ENCODE results near the gene CHRM5.

CHRM5 gene, protein sequence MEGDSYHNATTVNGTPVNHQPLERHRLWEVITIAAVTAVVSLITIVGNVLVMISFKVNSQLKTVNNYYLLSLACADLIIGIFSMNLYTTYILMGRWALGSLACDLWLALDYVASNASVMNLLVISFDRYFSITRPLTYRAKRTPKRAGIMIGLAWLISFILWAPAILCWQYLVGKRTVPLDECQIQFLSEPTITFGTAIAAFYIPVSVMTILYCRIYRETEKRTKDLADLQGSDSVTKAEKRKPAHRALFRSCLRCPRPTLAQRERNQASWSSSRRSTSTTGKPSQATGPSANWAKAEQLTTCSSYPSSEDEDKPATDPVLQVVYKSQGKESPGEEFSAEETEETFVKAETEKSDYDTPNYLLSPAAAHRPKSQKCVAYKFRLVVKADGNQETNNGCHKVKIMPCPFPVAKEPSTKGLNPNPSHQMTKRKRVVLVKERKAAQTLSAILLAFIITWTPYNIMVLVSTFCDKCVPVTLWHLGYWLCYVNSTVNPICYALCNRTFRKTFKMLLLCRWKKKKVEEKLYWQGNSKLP

DNA sequence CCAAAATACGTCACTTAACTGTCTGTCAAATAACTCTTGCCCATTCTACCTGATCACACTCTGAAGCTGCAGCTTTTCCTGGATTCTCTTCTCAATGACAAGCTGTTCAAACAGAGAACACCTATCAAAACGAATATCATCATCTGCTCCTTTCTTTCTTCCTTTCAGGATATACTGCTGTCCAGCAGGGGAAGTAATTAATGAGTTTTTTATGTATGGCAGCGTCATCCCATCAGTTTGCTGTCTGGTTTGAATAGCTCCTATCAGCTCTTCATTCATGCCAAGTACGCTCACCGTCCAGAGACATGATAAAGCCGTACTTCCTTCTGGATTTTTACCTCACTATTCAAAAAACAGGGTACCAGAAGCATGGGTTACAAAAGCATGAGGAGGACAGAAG is at the start of gene CHRM5:
CHRM5 (plus strand) TSS at position 274 of the 400 bp plus-strand sequence. CDS start 94,221 bp downstream, outside the sequence.
- FAIRE-seq = no peak

DNA sequence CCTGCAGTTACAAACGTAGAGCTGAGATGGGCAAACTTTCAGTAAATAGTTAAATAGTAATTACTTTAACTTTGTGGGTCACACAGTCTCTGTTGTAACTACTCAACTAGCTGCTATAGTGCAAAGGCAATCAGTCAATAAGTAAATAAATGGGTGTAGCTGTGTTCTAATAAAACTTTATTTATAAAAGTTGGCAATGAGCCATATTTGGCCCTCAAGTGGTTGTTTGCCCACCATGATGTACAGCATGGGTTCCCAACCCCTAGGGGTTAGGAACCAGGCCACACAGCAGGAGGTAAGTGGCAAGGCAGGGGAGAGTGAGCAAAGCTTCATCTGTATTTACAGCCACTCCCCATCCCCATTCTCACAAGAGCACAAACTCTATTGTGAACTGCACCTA is 44.9 kb upstream of the CHRM5 start:
- FAIRE-seq = no peak

DNA sequence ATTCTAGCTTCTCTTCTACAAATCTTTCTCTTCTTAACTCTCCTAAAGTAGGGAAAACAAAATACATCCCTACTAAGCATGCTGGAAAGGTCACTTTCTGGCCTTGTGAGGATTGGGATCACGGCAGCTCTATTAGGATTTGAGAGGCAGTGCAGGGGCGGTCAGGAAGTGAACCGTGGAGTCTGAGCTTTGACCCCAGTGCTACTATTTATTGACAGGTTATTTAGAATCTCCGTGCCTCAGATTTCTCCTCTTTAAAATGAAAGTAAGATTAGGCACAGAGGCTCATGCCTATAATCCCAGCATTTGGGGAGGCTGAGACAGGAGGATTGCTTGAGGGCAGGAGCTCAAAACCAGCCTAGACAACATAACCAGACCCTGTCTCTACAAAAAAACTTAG is 42.0 kb upstream of the CHRM5 start:
- no peak for FAIRE-seq

DNA sequence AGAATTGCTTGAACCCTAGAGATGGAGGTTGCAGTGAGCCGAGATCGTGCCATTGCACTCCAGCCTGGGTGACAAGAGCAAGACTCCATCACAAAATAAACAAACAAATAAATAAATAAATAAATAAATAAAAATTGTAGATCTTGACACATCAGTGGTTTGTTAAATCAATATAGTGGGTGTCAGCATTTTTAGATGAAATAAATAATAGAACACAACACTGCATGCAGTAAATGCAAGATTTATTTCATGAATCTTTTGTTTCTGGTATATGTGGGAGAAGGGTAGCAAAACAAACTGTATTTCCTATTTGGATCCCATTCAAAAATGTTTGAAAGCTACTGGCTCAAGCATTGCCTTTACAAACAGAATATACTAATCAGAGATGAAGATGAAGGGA is 35.6 kb upstream of the CHRM5 start:
- no peak for FAIRE-seq

DNA sequence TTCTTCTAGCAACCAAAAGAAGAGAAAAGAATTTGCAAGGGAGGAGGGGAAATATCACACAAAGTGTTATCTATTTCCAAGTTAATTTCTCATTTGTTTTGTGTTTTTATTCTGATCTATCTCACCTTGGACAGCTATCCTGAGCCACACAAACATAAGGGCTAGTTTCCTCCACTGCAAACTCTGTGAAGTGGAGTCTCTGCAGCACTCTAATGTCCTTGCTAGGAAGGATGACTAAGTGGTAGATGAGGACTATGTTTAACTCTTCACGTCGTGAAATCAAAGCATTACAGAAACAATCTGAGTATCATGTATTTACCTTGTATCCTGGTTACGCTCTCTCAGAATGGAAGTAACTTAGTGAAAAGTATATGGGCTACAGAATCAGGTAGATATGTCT is 33.9 kb upstream of the CHRM5 start:
- FAIRE-seq = no peak

DNA sequence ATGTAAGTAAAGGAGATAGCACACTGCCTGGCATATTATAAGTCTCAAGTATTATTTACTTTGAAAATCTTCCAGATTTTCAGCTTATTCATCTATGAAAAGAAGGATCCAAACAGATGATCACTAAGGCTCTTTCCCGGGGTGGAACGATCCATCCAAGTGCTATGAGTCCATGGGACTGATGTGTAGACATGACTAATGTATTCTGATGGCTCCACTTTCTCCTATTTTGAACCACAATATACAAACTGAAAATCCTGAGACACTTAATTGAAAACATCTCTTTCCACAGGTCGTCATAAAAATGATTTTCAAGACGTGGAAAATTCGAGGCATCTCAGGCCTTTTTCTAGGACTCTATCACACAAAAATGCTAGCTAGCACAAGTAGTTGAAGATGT is 33.4 kb upstream of the CHRM5 start:
- no peak for FAIRE-seq

DNA sequence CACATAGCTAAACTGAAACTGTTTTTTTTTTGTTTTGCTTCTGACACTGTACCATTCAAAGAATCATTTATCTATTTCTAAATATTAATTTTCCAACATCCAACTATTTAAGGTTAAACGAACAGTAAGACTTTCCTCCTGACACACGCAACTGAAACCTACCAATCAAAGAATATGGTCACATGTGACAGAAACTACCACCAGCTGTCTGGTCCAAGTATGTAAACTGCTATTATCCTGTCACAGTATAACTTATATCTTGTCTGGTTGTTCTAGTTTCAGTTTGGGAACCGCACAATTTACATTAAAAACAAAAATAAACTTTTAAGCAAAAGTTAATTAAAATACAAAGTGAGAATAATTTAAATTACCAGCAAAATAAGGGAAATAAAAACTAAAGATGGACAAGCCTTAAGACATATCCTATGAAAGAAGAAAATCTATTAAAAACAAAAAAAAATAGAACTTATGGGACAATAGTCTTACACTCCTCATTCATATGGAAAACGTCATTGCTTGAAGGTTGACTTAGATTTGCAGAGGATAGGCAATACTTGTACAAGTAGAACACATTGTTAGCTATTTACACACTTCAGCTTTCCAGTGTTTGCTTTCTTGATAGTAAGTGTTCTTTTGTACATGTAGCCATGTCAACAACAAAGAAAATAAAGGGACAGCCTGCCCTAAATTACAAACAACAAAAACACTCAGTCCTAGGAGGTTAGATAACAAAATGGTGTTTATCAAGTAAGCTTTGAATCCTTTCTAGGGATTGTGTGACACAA is 26.8 kb upstream of the CHRM5 start:
- FAIRE-seq = no peak

DNA sequence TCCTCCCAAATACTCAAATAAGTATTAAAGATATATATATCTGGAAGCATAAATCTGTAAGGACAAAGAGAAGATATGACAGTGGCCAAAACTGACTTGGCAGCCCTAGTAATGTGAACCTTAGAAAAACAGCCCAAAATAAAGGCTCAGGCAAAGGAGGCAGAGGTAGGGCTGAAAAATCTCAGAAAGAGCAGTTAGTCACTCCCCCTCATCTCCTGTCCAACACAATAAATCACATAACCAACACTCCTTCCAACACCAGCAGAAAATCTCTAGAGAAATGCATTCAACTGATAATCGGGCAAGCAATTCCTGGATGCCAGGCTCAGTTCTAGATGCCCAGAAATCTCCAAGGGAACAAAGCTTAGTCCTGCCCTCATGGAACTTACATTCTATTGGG is 22.1 kb upstream of the CHRM5 start:
- no peak for FAIRE-seq

DNA sequence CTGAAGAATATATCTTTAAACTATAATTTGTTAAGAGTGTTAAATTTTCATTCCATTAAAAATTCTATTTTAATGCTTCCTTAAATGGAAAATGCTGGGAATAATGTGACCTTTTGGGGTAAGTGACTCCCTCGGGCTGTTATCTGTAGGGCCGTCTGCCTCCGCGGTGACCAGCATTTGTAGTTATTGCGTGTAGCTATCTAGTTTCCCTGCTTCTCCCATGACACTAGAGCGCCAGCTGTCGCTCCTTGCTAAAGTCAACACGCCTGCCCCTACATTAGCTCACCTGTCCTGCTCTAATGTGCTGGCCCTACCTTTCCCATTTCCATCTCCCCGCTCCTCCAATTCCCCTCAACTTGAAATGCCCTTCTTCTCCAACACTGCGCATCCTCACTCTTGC is 12.4 kb upstream of the CHRM5 start:
- FAIRE-seq = no peak

DNA sequence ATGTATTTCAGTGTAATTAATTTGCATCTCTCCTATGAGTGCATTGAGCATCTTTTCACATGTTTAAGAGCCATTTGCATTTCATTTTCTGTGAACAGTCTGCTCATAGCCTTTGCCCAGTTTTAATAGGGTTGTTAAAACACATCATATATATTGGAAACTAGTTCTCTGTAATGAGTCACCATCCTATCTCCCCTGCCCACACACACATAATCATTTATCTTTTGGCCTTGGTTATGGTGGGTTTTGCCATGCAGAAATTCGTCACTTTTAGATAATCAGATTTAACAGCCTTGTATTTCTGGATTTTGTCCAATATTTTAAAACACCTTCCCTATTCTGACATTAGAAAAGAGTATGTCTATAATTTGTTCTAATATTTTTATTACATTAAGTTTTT is 11.9 kb upstream of the CHRM5 start:
- no peak for FAIRE-seq

DNA sequence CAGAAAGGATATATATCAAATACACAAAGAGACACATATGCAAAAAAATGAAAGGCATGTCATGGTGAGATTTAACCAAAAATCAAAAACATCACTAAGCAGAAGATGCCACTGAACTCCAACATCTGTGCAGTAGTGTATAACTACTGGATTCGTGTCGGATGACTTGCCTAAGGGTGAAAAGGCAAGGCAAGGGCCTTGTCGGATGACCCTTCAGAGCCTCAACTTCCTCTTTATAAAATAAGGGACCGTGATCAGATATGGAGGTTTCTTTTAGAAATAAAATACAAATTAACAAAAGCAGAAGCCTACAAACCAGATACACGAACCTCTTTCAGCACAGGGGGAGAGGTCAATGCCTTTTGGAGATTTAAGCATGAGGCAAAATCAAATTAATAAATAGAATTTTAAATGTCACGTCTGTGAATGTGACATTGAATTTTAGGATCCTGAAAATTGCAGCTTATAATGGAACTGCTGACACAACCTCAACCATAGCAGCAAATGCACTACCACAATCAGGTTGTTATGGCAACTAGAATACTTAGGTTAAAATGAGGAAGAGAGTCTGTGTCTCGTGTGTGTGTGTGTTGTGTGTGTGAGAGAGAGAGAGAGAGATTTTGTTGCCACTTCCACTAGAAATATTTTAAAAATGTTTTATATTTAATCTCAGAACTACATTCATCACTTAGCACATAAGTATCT is 8.3 kb upstream of the CHRM5 start:
- FAIRE-seq = no peak

DNA sequence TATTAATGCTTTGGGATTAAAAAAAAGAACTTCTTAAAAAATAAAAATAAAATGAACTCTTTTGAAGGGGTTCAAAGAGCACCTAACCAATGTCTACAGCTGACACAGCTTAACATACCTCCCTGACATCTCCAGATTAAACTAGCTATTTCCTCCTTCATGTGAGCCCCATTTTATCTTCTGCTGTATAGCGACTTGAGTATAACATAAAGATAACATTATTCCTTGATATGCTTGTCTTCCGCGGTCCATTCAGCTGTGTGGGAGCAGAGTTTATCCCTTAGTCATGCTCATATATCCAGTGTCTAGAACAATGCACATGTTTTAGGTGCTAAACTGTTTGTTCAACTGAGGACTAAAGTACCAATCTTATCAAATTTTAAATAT is 7.8 kb upstream of the CHRM5 start:
- FAIRE-seq = no peak

DNA sequence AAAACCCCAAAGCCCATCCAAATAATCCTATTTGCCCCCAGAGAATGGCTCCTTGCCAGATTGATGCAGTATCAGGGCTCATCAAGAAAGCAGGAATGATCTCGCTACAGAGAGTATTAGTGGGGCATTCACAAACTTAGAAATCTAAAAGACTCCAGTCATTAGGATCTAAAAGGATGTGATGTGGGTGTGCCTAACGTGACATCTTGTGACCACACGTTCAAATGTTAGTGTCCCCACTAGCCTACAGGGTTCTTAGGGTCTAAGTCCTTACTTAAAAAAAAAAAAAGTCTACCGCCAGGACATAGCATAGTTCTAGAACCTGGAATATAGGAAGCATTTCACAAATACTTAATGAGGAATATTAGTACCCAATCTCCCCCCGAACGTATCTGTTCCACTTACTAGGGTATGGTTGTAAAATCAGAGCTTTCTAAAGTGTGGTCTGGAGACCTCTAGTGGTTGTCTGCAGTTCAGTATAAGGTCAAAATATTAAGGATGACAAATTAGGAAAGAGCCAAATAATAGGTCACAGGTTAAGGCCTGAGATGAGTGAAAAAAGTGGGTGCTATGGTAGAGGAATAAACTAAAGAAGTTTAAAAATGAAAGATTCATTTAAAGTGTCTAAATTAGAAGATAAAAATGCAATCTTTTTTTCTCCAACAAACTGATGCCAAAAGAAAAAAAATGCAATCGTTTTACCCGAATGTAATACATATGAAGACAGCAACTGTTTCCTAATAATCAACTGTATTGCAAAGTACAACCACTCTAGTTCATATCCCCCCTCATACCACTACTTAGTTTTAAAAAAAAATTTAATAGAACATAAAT is 4.2 kb upstream of the CHRM5 start:
- peak; percentile 91 for FAIRE-seq

DNA sequence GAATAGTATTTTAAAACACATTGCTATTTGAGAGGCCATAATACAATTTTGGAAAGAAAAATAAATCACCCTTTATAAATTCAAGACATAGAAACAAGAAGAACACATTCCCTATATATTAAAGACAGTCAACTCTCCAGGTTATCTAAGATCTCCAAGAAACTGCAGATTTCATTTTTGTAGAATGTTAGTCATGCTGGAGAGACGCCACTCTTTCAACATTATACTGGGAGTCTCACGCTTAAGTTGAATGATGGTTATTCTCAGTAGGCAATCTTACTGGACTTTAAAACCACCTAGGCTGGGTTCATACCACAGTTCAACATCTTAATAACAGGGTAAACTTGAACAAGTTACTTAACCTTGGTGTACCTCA is 3.6 kb upstream of the CHRM5 start:
- FAIRE-seq = no peak

DNA sequence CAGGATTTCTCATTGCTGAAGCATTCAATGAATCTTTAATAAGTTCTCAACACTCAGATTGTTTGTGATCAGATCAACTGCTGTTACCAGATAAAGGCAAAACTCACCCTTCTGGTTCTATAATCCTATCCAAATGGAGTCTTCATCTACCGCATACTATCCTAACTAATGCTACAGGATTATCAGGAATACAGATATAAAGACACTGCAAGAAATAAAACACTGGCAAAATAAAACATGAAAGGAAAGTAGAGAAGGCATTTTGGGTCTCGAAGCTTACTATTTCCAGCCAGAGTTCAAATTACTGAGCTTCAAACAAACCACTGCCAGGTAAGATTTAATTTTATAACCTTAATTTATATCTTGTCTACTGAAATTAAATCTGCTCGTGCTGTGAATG is 524 bp downstream of the CHRM5 start:
- no peak for FAIRE-seq

DNA sequence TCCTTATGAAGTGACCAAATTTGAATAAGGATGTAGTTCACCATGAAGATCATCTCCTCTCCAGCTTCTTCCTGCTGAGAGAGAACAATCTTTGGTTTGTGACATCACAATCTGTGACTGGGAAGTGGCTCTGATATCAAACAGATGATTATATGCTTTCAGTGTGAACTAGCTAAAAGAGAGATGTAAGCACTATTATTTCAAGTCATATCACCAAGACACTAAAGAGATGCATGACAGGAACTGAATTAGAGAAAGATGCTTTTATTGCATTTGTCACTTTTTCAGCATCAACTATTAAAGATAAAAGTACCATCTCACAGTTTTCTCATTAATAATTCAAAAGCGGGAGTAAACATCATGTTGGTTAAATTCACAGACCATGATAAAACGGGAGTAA is 3.5 kb downstream of the CHRM5 start:
- no peak for FAIRE-seq

DNA sequence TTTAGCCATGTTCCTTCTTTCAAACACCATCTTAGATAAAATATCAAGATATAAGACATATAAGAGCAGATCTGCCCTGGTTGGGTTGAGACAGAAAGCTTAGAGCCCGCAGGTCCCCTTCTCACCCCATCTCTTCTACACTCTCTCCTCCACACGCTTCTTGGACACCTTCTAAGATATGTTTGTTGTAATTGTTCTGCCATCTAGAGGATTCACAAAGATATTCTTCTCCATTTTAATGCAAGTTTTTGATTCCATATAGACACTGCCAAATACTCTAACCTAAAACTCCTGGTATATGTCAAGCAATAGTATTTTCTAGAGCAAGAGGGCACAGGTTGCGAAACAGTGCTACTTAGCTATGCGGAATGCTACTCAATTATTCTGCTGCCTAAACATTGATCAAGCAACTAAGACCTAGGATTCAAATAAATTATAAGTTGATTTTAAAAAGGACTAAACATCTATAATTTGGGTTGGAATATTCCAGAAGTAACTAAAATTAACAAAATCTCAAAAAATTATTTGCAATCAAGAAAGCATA is 6.8 kb downstream of the CHRM5 start:
- FAIRE-seq = no peak

DNA sequence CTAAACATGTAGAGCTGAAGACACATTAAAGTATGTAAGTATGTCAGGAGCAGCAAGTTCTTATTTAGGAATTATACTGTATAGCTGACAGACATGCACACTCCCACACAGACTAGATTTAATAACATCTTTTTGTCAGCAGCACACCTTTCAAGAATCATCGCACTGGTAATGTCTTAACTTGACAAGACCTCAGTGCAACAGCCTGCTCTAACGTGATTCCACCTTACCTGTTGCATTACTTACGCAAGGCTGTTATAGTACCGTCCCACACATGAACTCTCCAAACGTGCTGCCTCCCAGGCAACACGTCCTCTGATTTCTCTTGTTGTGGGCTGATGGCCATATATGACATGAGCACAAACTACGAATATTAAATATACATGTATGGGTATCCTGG is 11.9 kb downstream of the CHRM5 start:
- FAIRE-seq = no peak

DNA sequence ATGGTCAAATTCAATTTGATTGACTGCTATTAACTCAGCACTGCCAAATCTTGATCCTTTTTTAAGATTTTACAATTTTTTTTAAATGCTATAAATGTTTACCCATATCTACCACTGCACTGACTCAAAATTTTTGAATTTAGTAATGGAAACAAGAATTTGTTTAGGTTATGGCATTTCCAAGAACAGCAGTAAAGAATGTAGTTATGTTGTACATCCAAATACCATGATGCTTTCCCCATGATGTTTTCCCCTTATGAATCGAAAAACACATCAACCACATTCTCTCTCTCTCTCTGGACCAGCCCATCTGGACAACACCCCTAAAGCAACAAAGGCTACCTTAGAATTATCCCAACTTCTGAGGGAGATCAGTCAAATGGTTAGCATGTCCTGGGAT is 14.2 kb downstream of the CHRM5 start:
- FAIRE-seq = no peak

DNA sequence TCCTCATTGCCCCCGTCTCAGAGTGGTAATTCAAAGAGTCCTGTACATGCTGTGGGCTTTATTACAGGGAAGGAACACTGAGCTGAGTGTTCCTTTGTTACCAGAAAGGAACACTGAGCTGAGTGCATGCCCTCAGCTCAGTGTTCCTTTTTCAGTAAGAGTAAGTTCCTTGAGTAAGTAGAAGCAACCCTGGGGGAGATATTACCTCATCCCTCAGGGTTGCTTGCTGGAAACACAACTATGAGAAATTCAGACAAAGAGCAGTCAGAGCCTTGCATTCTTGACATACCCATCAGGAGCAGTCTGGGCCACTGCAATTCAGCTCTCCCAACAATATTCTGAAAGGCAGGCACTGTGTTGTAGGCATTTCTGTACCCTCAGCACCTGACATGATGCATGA is 17.0 kb downstream of the CHRM5 start:
- no peak for FAIRE-seq

DNA sequence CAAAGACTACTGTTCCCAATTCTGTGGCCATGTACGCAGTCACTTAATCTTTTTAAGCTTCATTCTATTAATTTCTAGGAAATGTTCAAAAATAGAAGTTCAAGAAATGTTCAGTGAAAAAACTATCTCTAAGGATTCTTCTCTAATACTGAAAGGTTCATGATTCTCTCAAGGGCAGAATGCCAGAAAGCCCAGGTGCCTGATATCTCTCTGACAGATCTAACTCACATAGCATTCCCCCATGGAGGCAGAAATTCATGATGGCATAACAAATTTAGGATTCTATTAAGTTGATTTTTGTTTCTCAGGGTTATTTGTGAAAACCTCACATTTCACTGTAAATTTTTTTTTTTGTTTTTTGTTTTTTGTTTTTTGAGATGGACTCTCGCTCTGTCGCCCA is 17.5 kb downstream of the CHRM5 start:
- no peak for FAIRE-seq

DNA sequence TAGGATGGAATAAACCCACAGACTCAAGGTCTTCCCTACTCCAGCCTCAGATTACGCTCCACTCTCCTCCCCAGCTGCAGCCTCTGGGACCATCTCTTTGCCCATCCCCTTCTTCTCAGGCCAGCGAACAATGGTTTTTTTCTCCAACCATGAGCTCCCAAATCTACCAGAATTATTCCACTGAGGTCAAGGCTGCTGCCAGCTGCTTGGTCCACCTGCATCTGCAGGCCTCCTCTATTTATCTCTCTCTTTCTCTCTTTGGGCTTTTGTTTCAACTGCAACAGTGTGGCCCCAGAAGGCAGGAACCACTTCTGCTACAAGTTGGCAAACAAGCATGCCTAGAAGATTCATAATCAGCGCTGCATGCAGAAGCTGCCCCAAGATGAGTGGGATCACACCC is 19.1 kb downstream of the CHRM5 start:
- no peak for FAIRE-seq
